Retinal pigment epithelial cell (primary cell): ENCODE data around the gene SLX4IP.
A peak's percentile ranks its signal among the peaks of the same experiment; 100 is the strongest.

Experiments used
- DNase-seq: peaks from one replicate; pipeline ENCODE4 v3.0.0-alpha.2; 2010; ENCODE audit warnings: low read depth
- H3K4me3 ChIP-seq: 2 replicates; pipeline ENCODE4 v1.5.1; 2011; ENCODE audit warnings: mild to moderate bottlenecking, low read length, control low read depth, moderate library complexity
- TF ChIP-seq, protein P1 (sequence below): conservative IDR thresholded peaks from 2 replicates; pipeline ENCODE4 v1.5.1; 2011; ENCODE audit warnings: low read depth, low read length, control low read depth, inconsistent platforms

SLX4IP gene

DNA sequence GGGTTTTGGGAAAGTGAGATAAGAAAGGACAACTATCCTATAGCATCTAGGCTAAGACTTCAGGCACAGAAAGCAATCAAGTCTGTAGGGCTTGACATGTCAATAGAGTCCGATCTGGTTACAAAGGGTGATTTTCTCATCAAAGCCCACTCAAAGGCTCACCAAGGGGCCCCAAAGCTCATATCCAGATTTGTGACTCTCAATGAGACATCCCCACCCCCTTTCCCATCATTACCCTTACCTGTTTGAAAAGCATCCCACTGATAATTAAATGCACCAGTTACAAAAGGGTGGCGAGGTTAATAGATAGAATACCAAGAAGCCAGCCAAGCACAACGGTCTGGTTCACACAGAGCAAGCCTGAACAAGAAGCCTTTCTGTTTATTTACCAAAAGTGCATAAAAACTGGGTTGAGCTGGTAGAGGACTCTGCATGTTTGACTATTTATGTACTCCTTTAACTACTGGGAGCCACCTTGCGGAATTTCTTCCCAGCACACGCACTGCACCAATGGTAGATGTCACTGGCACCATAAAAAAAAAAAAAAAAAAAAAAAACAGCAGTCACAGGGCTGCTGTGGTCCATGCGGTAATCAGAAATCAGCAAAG is 232.6 kb downstream of the SLX4IP start:
- no peak overlapping the region for H3K4me3 ChIP-seq
- DNase-seq = no peak
- TF ChIP-seq, protein P1, sequence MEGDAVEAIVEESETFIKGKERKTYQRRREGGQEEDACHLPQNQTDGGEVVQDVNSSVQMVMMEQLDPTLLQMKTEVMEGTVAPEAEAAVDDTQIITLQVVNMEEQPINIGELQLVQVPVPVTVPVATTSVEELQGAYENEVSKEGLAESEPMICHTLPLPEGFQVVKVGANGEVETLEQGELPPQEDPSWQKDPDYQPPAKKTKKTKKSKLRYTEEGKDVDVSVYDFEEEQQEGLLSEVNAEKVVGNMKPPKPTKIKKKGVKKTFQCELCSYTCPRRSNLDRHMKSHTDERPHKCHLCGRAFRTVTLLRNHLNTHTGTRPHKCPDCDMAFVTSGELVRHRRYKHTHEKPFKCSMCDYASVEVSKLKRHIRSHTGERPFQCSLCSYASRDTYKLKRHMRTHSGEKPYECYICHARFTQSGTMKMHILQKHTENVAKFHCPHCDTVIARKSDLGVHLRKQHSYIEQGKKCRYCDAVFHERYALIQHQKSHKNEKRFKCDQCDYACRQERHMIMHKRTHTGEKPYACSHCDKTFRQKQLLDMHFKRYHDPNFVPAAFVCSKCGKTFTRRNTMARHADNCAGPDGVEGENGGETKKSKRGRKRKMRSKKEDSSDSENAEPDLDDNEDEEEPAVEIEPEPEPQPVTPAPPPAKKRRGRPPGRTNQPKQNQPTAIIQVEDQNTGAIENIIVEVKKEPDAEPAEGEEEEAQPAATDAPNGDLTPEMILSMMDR = no peak

DNA sequence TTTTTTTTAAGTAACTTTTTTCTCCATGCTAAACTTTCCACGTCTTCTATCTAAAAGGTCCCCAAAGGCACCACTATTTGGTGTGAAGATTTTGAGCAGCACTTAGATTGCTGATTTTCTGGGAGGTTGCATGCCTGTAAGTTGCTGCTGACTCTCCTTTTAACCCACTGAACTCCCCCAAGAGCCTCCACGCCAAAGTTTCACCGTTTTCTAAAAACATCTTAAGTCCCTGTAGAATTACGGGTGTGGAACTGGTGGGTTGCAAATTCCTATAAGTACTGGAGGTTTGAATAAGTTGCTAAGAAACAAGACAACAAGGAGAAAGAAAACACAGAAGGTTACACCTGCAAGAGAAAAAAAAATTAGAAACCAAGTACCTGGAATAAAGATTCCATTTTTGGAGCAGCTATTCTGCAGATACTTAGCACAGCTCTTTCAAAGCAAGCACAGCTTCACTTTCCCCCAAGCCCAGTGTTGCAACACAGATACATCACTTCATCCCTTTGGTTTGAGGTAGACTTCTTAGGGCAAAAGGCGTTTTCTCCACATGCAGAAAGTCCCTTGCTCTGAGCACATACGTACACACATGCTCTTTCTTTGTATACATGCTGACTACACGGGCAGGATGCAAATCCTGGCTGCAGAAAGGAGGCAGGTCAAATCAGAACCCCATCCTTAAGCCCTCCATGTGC is 233.7 kb downstream of the SLX4IP start:
- no peak for DNase-seq
- TF ChIP-seq, protein P1 = no peak
- no peak overlapping the region for H3K4me3 ChIP-seq

DNA sequence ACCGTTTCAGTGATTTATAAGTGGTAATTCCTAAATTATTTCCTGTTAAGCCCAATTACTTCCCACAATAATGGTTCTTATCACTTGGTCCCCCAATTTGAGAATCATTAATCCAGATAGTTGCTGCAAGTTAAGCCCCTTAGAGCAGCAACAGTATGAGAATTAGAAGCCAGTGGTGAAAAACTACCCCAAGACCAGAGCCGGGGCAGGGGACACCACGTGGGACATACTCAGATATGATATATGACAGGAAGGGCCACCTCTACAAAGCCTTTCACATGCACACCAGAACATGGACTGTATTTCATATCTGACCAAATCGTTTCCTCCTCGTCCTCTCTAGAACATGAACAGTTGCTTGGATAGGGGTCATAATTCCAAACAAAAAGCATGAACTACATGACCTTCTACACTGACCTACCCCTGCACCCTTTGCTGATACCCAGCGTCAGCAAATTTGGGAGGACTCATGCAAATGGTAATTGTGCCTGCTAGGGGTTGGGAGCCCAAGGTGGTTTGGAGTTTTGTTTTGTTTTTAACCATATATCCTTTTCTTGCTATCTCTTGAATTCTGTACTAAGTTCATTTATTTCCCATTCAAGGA is 234.8 kb downstream of the SLX4IP start:
- no peak for DNase-seq
- H3K4me3 ChIP-seq = no peak overlapping the region
- TF ChIP-seq, protein P1 = no peak

DNA sequence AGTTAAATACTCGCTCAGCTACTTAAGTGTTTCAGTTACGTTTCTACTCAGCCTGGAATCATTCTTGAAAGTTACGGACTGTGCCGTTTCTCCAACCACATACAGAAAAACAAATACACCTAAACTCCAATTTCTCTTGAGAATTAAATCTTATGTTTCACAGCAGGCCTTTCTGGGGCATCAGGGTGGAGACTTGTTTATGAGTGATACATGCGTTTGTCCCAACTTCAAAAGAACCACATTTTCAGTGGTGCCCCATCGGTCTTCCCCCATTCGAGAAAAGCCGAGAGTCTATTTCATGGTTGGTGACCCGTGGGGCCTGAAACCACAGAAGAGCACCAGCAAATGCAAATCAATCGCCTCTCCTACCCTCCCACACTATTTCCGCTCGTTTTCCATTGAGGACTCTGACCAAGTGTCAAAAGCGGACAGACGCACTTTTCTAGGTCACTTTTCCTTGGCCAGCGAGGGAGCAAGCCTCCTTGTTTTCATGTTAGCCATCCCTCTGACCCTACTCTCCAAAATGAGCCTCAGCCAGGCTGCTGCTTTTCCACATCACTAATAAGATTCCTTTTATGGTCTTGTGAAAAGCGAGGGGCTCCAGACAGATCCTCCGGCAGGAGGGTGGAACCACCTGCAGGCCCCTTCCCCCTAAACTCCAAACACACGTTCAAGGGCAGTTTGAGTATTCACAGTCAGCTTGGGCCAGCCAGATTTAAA is 235.6 kb downstream of the SLX4IP start:
- no peak for DNase-seq
- H3K4me3 ChIP-seq = no peak overlapping the region
- TF ChIP-seq, protein P1 = no peak

DNA sequence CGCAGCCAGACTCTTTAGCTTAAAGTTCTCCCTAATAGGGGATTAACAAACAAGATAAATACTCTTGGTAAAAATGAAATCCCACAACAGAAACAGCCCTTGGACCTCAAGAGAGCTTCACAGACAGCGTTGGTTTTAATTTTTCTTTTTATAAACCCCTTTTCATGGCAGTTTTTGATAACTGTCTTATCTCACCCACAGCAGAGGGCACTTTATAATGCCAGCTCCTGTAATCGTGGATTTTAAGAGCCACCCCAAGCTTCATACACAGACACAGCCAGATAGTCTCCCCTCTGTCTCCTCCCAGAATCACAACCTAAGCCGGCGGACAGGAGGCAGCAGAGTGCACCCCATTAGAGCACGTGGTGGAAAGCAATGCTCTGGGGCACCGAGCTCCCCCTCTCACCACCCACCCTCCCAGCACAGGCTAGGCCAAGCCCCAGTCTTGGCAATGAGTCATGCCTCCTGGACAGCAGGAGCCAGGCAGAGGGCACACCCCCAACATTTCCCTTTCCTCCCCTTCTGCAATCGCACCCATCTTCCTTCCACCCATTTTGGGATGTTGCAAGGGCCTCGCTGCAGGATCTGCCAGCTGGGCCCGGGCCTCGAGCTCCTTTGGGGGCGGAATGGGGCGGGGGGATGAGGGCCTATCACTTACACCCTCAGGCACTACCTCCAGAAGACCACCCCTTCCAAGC is 236.3 kb downstream of the SLX4IP start:
- peak; percentile 77 for DNase-seq
- H3K4me3 ChIP-seq = peak overlapping the region; percentile 67

DNA sequence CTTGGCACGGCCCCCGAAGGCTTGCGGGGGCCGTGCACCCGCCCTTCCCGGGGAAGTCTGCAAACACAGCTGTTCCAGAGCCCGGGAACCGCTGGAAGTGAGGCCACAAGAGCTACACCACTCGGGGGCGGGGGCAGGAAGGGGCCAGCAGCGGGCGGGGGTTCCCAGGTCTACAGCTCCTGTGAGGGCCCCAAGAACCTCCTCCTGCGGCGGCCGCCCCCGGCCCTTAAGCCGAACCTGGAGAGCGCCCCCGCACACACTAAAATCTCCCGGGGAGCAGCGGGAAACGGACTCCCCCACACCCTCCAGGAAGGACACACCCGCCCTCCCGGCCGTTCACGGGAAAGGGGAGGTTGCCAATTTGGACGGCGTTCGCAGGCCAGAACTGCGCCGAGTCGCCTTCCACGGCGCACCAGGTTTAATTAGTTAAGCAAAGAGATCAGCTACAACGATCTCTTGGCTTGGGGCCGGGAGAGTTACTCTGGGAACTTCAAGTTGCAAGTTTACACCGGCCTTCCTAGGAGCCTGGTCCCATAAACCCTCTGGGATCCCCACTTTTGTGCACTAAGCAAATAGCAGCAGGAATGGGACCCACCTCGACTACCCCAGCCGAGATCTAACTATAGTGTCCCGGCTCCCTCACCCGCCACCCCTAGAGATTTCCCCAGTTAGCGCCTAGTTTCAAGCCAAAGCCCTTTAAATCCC is 237.0 kb downstream of the SLX4IP start:
- H3K4me3 ChIP-seq = peak overlapping the region; percentile 67
- TF ChIP-seq, protein P1 = no peak
- no peak for DNase-seq

More for the DNA sequence above, 236.3 kb downstream of the SLX4IP start:
- TF ChIP-seq, protein P1 = peak; percentile 71
